Activated CD8-positive, alpha-beta memory T cell treated with anti-CD3 and anti-CD28 coated beads, Interleukin-2, amount 50 U/mL, for 4 hours (primary cell): ENCODE measurements around the gene ACY1.

Experiments
- DNase-seq: peaks from one replicate; pipeline ENCODE4 v3.0.0-alpha.2; 2020

ACY1 gene

DNA sequence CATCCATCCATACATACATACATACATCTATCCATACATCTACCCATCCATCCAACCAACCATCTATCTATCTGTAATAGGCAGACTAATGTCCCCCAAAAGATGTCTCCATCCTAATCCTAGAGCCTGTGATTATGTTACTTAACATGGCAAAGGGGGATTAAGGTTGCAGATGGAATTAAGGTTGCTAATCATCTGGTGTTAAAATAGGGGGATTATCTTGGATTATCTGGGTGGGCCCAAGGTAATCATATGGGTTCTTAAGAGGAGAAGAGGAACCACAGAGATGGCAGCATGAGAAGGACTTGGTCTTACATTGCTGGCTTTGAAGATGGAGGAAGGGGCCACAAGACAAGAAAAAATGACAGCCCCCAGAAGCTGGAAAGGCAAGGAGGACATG, 27.1 kb downstream of the ACY1 start:
- no peak for DNase-seq

DNA sequence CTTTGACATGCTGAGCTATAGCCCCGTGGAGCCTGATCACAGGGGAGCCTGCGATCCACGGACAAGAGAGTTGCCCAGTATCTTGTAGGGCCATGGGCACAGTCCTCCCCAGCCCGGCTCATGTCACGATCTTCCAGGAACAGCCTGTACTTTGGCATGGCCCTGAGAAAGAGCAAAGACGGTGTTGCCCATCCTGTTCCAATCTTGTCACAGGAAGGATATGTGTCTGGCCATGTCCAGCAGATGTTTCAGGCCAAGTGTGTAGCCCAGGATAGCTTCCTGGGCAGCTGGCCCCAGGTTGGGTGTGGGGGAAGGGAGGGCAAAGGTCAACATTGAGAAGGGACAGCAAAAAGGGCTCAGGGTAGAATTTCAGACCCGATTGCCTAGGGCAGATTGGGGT, 29.4 kb downstream of the ACY1 start:
- no peak for DNase-seq

DNA sequence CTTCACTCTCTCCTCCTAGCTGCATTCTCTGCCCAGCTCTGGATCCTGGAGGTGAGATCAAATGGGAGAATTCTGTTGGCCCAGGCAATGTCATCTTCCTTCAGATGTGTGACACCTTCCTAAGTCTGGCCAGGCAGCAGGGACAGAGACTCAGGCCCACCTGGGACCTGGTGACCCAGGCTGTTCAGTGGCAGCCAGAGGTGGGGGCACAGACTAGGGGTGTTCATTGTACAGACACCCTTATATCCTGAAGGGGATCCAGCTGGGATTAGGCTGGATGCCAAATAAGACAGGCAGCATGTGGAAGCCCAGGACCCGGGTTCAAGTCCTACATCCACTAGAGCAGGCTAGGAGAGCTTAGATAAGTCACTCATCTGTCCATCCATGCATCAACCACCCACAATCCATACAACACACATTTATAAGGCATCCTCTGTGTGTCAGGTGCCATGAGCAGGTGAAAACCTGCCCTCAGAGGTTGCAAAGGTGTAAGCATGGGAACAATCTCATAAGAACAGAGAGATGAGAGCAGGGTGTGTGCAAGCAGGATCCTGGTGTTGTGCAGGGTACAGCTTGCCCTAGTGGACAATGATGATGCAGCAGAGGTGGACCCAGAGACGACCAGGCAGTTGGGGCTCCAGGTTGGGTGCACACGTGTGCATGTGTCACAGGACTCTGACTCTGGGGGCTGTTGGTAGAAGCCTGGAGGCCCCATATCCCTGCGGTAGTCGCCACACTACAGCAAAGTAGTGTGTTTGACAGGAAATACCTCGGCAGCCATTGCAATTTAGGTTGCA, 30.7 kb downstream of the ACY1 start:
- no peak for DNase-seq

DNA sequence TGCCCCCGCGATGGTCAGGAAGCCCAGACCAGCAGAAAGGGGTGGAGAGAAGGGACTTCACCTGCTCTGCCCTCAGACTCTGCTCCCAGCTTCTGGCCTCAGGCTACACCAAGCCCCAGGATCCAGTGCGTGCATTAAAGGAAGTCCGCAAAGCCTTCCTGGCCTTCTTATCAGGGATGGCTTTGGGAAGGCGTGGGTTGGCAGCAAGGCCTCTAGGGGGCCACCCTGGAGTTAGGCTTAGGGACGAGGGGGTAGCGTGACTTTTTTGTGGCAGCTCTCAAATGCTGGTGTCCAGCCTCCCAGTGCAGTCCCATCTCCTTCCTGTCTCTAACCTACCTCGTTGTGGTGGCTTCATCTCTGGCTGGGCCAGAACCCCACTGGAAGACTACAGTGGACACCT, 31.3 kb downstream of the ACY1 start:
- DNase-seq, result no peak

DNA sequence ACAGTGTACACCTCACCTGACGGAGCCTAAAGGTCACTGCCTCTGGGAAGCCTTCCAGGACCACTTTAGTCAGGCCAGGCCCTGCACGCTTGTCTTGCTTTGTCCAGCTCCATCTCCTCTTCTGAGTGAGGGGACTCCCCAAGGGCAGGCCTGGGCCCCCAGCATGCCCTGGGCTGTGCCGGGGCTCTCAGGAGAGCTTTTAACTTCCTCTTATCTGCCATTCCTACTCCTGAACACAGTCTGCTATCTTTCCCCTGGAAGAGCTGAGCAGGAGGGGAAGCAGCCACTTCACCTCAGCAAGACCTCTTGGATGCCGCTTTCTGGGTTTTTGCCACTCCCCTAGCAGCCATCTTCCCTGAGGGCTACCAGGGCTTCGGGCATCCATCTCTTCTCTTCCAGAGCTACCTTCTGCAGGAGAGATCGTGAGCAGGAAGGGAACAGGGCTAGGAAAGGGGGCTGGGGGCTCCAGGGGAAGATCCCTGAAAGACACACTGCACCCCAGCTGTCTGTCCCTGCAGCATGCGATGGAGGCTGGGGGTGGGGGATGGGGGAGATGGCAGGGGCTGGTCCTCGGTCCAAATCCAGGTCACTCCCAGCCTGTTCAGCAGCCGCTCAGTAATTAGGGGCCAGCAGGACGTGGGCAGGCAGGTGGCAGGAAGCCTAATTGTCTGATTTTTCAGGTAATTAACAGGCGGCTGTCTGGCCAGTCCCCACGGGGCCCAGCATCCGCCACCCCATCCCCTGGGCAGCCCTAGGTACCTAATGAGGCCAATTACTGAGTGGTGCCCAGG, 32.3 kb downstream of the ACY1 start:
- no peak for DNase-seq

DNA sequence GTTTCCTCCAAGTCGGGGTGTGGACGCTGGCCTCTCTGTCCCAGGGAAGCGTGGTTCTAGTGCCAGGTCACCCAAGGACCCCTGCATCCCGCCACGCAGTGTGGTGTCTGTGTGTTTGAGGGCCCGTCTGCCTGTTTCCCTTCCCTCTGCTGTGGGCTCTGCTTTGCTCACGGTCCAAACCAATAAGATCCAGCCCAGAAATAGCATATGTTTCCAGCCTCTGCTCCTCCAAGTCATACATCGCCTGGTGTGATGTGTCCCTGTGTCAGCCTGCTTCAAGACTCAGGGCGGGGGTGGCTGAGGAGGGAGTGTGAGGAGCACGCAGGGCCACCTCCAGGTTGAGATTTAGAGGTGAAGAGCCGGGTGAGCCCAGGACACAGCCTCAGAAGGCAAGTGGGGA, 34.3 kb downstream of the ACY1 start:
- DNase-seq, result no peak

DNA sequence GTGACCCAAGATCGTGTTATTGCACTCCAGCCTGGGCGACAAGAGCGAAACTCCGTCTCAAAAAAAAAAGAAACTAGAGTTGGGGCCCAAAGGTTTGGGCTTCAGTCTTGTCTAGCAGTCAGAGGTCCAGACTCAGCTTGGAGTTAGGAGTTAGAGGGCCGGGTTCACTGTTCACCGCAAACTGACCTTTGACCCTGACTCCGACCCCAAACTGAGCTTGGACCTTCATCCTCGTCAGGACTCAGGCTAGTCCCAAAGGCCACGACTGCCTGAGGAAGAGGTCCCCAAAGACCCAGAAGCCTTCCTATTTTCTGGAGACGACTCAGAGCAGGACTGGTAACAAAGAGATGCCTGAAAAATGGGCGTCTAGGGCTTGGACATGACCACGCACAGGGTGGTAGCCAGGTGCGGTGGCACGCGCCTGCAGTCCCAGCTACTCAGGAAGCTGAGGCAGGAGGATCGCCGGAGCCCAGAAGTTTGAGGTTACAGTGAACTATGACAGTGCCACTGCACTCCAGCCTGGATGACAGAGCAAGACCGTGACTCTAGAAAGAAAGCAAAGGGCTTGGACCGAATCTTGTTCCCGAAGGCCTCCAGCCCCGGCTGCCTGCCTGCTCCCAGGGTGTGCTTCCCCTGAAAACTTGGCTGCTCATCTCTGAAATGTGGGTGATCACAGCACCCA, 35.1 kb downstream of the ACY1 start:
- DNase-seq, result no peak

DNA sequence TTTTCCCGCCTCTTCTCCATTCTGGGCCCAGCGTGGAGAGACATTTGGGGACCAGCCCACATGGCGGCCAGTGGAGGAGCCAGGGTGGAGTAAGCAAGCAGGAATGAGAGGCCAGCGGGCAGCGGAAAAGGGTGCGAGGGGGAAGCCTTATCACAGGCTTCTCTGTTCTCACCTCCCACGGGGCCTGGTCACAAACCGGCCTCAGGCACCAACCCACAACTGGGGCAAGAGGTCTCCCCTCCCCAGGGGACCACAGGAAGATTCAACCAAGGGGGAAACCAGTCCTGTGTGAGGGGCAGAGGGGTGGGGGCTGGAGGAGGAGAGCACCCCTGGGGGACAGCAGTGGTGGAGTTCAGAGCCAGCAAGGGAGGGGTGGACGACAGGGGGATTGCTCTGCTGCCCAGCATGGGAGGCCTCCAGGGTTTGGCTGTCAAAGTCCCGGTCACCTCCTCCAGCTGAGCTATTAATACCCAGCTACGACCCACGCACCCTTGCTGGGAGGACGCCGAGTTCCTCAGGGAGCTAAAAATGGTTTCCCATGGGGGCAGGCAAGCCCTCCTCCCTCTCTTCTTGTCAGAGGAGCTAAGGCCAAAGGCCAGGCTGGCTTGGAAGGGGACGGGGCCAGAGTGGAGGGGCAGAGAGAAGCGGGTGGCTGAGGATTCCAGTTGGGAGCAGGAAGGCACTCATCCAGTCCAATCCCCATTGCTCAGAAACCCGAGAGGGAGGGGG, 36.2 kb downstream of the ACY1 start:
- no peak for DNase-seq

DNA sequence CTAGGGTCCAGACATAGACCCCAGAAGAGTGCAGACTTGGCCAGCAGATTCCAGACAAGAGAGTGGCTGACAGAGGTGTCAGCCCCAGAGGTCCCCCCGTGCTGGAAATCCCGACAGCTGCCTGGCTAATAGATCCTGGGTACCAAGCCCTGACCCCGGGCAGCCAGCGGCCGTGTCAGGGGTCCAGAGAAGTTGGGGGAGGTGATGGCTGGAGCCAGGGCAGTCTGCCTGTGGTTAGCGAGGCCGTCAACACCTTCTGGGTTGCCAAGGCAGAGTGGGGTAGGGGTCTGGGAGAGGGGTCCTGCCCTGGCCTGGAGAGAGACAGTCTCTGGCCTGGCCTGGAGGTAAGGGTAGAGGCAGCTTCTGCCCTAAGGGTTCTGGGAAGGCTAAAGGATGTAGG, 37.5 kb downstream of the ACY1 start:
- no peak for DNase-seq

DNA sequence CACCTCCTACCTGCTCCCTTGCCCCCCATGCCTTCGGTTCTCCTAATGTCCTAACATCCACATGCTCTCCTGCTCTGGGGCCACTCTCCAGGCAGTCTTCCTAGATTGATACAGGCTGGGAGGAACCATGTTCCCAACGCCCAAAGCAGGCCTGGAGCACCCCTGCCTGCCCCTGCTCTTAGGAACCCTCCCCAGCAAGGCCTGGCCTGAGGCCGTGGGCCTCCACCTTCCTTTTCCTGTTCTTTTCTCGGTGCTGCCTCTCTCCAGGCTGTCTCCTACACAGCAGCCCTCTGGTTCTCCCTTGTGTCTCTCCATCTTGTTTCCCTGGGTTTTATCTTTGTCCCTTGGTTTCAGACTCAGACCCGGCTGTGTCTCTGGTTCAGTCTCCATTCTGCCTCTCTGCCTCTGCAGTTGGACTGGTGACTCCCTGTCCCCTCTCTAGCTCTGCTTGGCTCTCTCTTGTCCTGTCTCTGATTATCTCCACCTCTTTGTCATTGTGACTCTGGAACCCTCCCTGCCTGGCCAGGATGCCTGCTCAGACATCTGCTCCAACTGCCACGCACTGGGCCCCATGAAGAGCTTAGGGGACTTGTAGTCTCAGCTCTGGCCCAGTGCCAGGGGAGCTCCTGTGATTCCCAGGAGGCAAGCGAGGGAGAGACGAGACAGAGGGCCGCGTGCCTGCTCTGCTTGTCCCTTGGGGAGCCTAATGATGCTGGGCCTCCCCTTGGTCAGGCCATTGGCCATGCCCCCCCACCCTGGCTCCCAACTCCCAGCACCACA, 38.3 kb downstream of the ACY1 start:
- DNase-seq, result no peak

DNA sequence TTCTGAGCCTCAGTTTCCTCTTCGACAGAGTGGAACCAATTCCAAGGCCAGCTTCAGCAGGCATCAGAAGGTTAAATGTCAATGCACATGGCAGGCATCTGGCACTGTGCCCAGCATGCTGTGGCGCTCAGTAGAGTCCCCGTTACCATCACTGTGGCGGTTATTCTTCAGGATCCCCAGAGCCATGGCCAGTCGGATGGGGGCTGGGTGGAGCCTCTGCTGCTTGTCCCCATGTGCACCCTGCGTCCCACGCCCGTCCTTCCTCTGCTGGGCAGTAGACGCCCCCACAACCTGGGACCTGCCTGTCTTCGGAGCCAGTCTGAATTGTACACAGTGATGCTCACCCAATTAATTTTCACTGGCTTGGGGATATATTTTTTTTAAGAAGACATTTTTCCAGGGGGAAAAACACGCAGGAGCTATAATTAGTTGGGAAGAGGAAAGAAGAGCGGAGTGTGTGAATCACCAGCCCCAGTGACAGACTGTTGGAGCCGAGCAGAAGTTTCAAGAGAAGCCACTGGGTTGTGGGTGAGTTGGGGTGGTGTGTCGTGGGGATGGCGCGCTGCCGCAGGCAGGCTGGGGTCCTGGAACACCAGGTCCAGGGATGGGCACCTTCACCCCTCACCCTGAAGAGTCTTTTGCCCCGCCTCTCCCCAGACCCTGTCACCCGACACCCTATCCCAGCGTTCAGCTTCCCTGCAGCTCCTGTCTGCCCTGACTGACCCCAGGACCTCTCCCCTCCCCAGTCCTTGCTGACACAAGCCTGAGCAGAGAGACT, 39.2 kb downstream of the ACY1 start:
- no peak for DNase-seq

DNA sequence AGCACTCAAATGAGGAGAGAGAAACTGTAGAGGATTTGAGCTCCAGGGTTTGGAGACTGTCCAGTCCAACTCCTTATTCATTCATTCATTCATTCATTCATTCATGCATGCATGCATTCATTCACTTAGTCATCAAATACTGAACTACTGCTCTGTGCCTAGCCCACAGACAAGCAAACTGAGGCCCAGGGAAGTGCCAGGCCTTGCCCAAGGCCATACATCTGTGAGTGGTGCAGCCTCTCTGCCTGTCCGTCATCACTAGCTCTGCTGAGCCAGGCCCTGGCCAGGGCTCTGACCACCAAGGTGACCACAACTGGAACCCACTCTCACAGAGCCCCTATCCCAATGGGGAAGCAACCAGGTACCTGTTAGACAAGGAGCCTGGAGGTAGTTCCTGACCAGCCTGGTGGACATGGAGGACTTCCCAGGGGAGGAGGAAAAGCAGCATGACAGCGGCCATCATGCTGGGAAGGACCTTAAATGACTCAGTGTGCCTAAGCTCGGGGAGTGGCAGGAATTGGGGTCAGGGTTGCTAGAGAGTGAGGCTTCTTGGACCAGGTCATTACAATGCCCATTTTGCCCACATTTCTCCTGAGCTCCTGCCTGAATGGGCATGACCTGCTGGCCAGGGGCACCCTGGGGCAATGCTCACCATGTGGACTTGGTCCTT, 39.9 kb downstream of the ACY1 start:
- no peak for DNase-seq

DNA sequence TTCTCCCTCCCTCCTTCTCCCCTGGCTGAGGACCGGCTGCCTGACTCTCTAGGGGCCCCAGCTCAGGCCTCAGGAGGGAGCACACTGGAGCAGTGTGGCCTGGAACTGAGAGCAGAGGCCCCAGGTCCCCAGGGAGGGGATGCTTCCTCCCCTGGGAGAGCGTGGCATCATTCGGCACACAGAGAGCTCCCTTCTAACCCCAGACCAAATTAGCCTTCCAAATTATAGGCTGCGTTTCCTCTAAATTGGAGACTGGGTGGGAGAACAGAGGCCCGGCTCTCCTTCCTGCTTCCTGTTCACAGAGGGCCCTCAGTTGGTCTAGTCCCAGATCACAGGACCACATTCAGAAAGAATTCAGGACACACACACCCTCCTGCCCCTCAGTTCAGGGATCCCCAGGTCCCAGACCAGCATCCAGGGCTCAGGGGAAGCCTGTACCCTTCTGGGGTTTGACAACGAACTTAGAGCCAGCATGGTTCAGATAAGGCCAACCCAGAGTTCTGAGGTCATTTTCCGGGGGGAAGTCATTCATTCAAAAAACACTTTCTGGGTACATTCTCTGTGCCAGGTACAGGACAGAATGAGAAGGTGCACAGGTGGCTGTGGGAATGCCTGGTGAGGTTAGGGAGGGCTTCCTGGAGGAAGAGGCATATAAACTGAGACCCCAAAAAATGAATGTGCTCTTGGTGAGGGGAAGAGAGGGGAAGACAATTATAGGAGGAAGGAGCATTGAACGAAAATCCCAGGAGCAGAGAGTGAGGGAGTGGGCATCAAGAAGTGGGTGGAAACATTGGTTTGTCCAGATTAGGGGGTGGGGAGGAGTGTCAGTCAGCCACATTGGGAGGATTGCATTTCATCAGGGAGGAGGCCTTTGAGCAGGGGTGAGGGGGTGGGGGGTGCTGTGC, 40.8 kb downstream of the ACY1 start:
- DNase-seq, result no peak

DNA sequence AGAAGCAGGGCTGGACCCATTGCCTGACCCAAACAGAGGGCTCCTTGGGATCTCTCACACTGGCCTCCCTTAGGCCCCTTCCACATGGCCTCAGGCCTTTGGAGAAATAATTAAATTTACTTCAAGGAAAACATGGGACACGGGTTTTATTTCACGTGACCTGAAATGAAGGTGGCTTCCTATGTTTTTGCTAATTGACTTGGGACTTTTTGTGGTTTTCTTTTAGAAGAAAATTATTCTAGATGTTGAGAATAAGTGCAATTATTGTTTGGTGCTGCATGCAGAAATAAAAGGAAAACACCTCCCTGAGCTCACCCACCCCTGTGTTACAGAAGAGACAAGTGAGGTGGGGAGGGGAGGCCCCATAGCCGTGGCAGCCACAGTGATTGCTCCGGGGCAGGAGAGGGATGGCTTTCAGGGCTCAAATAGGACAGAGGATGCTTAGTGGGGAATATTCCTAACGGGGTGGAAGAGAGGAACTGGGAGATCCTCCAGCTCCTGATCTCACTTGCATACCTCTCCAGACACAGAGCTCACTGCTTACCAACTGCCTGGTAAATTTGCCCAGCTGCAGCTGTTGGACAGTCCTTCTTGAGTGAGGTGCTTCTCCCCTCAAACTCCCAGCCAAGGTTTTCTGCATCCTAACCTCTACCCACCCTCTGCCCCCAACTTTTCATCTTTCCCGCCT, 41.6 kb downstream of the ACY1 start:
- DNase-seq, result no peak

DNA sequence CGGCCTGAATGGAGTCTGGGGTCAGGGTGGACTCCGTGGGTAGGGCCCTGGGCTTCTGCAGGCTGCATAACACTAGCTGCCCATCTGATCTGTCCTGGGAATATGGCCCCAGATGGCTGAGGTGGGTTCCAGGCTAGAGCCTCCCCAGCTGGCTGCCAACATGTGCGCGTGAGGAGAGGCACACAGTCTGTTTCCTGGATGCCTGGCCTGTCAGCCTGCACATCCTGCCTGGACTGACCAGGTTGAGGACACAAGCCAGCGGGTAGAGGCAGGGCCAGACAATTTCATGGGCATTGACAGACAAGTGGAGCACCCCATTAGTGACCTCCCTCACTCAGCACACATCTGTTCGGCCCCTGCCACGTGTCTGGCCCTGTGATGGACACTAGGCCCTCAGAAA, 42.1 kb downstream of the ACY1 start:
- DNase-seq, result no peak

DNA sequence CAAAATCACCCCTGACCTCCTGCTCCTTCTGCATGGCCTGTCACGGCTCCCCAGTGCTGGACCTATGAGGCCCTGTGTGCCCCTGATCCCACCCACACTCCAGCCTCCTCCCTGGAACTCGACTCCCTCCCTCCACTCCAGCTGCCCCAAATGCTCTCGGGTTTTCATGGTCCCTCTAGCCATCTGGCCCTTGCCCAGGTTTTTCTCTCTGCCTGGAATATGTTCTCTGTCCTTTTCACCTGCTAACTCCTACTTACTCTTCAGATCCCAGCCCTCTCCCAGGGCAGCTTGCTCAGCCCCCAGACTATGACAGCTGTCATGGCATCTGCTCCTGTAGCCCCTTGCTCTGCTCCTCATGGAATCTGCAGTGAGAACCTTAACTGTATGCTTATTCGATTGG, 42.7 kb downstream of the ACY1 start:
- DNase-seq, result no peak

DNA sequence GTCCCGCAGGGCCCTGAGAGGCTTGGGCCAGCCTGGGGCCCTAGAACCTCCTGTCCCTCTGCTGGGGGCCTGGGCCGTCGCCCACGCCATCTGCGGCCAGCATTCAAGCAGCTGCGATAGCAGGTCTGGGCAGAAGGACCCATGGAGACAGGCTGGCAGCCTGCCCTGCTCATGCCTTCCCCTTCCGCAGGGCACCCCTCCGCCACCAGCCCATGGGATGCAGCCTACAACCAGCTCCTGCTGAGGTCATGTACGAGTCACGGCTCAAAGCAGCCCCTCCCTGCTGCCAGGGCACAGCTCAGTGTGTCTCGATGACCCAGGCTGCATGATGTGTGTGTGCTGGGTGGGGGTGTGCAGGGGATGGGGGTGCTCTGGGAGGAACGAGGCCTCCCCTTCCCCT, 45.2 kb downstream of the ACY1 start:
- no peak for DNase-seq

DNA sequence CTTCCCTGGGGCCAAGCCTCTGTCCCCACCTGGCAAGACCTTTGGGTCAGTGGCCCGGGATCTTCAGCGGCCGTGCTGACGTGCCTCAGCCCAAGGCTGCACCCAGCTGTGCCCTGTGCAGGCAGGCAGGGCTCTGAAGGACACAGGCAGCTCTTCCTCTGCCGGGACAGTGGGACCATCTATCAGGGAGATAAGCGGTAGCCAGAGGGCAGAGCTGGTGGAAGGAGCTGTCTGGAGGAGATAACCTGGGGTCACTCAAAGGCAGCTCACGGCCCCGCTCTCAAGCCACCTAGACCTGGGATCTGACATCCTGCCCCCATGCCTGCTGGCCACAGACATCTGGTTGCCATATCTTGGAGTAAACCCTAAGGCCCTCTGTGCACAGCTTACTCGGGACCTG, 45.7 kb downstream of the ACY1 start:
- DNase-seq, result no peak

DNA sequence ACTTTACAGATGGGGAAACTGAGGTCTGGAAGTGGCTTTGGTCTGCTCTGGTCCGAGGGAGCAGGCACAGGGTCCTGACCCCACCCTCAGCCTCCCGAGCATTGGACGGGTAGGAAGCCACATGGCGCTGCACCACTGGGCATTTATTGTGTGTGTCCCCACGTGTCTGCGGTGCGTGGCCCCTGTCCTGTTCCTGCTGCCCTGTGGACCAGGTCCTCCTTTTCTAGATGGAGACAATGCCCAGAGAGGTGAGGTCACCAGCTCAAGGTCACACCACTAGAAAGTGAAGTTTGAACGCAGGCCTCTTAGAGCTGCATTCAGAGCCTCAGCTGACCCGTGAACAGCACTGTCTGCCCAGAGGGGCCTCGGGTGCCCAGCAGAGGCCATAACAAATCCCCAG, 46.2 kb downstream of the ACY1 start:
- no peak for DNase-seq
